Measurements from ENCODE around the gene LGI4.
A peak's percentile ranks its signal among the peaks of the same experiment; 100 is the strongest.

LGI4 gene

GRCh38 chr19:35122687-35123551 lies 11.9 kb downstream of the LGI4 start:
- DNase-seq: no peak

GRCh38 chr19:35120898-35121297 lies 14.0 kb downstream of the LGI4 start:
- DNase-seq: no peak

- no peak for DNase-seq
Measured at GRCh38 chr19:35120492-35120891, 14.4 kb downstream of the LGI4 start.

GRCh38 chr19:35119578-35120155 lies 15.2 kb downstream of the LGI4 start:
- no peak for DNase-seq

- DNase-seq: no peak
Measured at GRCh38 chr19:35119091-35119490, 15.8 kb downstream of the LGI4 start.

- no peak for DNase-seq
Measured at GRCh38 chr19:35118268-35119020, 16.4 kb downstream of the LGI4 start.

- no peak for DNase-seq
Measured at GRCh38 chr19:35117799-35118198, 17.1 kb downstream of the LGI4 start.

GRCh38 chr19:35117116-35117515 lies 17.7 kb downstream of the LGI4 start:
- no peak for DNase-seq

- DNase-seq: no peak
Measured at GRCh38 chr19:35116072-35116801, 18.6 kb downstream of the LGI4 start.

- DNase-seq: no peak
Measured at GRCh38 chr19:35115177-35115951, 19.5 kb downstream of the LGI4 start, which contains the start of gene FXYD3. TSS of gene FXYD3 (plus strand) at chr19:35115823. CDS start at chr19:35119377, 3,554 bp downstream.

GRCh38 chr19:35114353-35115176 lies 20.3 kb downstream of the LGI4 start:
- DNase-seq: peak; percentile 54

GRCh38 chr19:35112995-35113688 lies 21.7 kb downstream of the LGI4 start:
- no peak for DNase-seq

GRCh38 chr19:35110974-35111373 lies 23.9 kb downstream of the LGI4 start:
- DNase-seq: no peak

- no peak for DNase-seq
Measured at GRCh38 chr19:35109395-35110112, 25.3 kb downstream of the LGI4 start.

- no peak for DNase-seq
Measured at GRCh38 chr19:35108730-35109129, 26.1 kb downstream of the LGI4 start.

- no peak for DNase-seq
Measured at GRCh38 chr19:35107545-35107944, 27.3 kb downstream of the LGI4 start.

GRCh38 chr19:35106898-35107541 lies 27.8 kb downstream of the LGI4 start:
- DNase-seq: no peak

GRCh38 chr19:35106291-35106583 lies 28.6 kb downstream of the LGI4 start:
- DNase-seq: no peak

Data from GDM1 (cell line).